Measurements from ENCODE around the gene KCNMA1.

DNA sequence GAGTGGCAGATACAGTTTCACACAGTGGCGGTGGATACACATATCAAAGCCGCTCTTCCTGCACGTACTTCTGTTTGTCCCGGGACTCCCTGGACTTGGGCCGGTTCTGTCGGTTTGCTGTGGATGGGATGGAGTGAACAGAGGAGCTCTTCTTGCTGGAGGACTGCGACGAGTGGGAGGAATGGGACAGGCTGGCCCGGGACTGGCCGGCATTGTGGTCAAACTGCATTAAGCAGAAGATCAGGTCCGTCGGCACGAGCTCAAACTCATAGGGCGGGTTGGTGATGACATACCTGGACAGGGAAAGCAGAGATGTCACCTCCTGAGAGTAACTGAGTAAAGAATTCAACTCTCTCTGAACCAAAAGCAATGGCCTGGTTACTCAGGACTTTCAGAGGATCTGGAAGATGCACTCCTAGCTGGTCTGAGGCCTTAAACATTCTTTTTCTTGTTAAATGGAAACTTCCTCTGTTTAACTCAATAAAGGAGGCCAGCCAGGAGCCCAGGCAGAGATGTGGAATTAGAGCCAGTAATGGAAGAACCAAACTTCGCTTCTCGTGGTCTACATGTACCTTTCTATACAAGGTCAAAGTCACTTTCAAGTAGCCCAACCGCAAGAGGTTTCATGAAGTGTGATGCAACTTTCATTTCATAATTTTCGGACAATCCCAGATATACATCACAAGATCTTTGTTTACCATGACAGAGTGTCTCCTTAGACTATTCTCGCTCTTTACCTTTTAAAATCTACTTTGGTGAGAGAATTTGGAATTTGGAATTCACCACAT is 750.2 kb downstream of the KCNMA1 start:
- TF ChIP-seq CTCF (IDR thresholded peaks at IDR 0.05; ENCODE audit: low read depth, low read length): no peak
- TF ChIP-seq MYC (IDR thresholded peaks at IDR 0.05; ENCODE audit: low read depth, low read length): no peak
- no peak for TF ChIP-seq POLR2A (IDR thresholded peaks at IDR 0.05; ENCODE audit: extremely low read depth, insufficient read length)
- TF ChIP-seq, protein P1, sequence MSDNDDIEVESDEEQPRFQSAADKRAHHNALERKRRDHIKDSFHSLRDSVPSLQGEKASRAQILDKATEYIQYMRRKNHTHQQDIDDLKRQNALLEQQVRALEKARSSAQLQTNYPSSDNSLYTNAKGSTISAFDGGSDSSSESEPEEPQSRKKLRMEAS (IDR thresholded peaks at IDR 0.05; ENCODE audit: low read depth, low read length): no peak

Measured in NB4 (cell line).